ENCODE data around the gene GATB. TPM values are rescaled to one million over a fixed set of nuclear protein-coding genes. Genes with fewer than 3 reads are reported as not detected.

Gene GATB
- total and polyA plus RNA-seq, 10 of the 15 experiments (the other 5 are each of a cell fraction or from before 2014, with no cell fraction given), result 20.5 to 37.3 (median 30.5) TPM

- TF ChIP-seq NKRF (conservative IDR thresholded peaks at IDR 0.05) (no peak), JUND (IDR thresholded peaks at IDR 0.05; ENCODE audit: low read depth, low read length) (peak; percentile 10; the same call in 1 of the 2 replicates), PRDM15 (CRISPR knock-in tag; IDR thresholded peaks at IDR 0.05) (no peak), TAF1 (IDR thresholded peaks at IDR 0.05; ENCODE audit: borderline replicate concordance, low read depth, low read length) (no peak), ATF3 (IDR thresholded peaks at IDR 0.05; ENCODE audit: borderline replicate concordance, extremely low read depth, low read depth, low read length) (no peak), SUPT20H (IDR thresholded peaks at IDR 0.05; ENCODE audit: borderline replicate concordance, control insufficient read depth, low read depth, low read length) (no peak), CTCF (IDR thresholded peaks at IDR 0.05 in 2 of 3, conservative IDR thresholded peaks at IDR 0.05 in 1 of 3; ENCODE audit: control insufficient read depth in 2 of 3, extremely low read depth in 1 of 3, insufficient read depth in 1 of 3, low read depth in 3 of 3, low read length in 3 of 3) (peak in 1 of 3 experiments; percentile 34; a peak in 1 of 6 replicates), HCFC1 (IDR thresholded peaks at IDR 0.05; ENCODE audit: low read length) (no peak), CHD2 (IDR thresholded peaks at IDR 0.05; ENCODE audit: borderline replicate concordance, low read depth, low read length) (no peak), NR2C2 (IDR thresholded peaks at IDR 0.05; ENCODE audit: borderline replicate concordance, control insufficient read depth, insufficient read length, low read depth) (no peak), TCF12 (IDR thresholded peaks at IDR 0.05; ENCODE audit: low read depth, low read length) (peak; percentile 53; the same call in 1 of the 2 replicates), FOXM1 (IDR thresholded peaks at IDR 0.05; ENCODE audit: low read depth, low read length) (peak; percentile 63; the same call in 1 of the 2 replicates), EP300 (IDR thresholded peaks at IDR 0.05; ENCODE audit: borderline replicate concordance in 1 of 2, control insufficient read depth in 1 of 2, low read depth in 2 of 2, low read length in 2 of 2) (0 out of 4 replicates have a peak, but pooled peaks of 1 of the 2 experiments have one; percentile 41)
- TF ChIP-seq, protein P1, sequence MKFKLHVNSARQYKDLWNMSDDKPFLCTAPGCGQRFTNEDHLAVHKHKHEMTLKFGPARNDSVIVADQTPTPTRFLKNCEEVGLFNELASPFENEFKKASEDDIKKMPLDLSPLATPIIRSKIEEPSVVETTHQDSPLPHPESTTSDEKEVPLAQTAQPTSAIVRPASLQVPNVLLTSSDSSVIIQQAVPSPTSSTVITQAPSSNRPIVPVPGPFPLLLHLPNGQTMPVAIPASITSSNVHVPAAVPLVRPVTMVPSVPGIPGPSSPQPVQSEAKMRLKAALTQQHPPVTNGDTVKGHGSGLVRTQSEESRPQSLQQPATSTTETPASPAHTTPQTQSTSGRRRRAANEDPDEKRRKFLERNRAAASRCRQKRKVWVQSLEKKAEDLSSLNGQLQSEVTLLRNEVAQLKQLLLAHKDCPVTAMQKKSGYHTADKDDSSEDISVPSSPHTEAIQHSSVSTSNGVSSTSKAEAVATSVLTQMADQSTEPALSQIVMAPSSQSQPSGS (IDR thresholded peaks at IDR 0.05; ENCODE audit: low read length), result peak; percentile 70; the same call in 1 of the 2 replicates
Observed at GRCh38 chr4:151743128-151743854, 17.5 kb downstream of the GATB start (continued).

All from GM12878 (cell line).